Measurements from ENCODE around the gene AHRR.

- no peak for TF ChIP-seq POLR2A (IDR thresholded peaks at IDR 0.05)
- no peak for TF ChIP-seq CTCF (IDR thresholded peaks at IDR 0.05)
- no peak for TF ChIP-seq POLR2AphosphoS5 (IDR thresholded peaks at IDR 0.05)
Measured at GRCh38 chr5:389891-390622, 68.5 kb downstream of the AHRR start.
